Left ventricle myocardium inferior (tissue), 1 donor: ENCODE results near the gene HES1. TPM values are rescaled to one million over a fixed set of nuclear protein-coding genes. Genes with fewer than 3 reads are reported as not detected.

ENCODE experiments used
- DNase-seq: peaks from one replicate; pipeline ENCODE4 v3.0.0-alpha.2; 2020
- H3K27ac ChIP-seq: fragments of 200-600 bp; replicated peaks from 2 replicates; pipeline ENCODE4 v1.8.0; 2021
- H3K27me3 ChIP-seq: fragments of 200-600 bp; 2 replicates; pipeline ENCODE4 v1.8.0; 2021; ENCODE audit warnings: low read depth
- H3K36me3 ChIP-seq: fragments of 200-600 bp; 2 replicates; pipeline ENCODE4 v1.8.0; 2021
- H3K4me1 ChIP-seq: fragments of 200-600 bp; 2 replicates; pipeline ENCODE4 v1.8.0; 2021
- H3K4me3 ChIP-seq: fragments of 200-600 bp; 2 replicates; pipeline ENCODE4 v1.8.0; 2021; ENCODE audit warnings: mild to moderate bottlenecking, moderate library complexity
- H3K9me3 ChIP-seq: fragments of 200-600 bp; replicated peaks from 2 replicates; pipeline ENCODE4 v1.8.0; 2021
- CTCF ChIP-seq: fragments of 200-600 bp; IDR thresholded peaks from 2 replicates; pipeline ENCODE4 v1.8.0; 2021; ENCODE audit warnings: antibody characterized with exemption, mild to moderate bottlenecking, borderline replicate concordance
- intact Hi-C: fragments of 100-400 bp; cut with micrococcal nuclease; formaldehyde crosslinking; loops from one replicate; pipeline ENCODE4 v1.11.0; 2022
- total RNA-seq: library from RNA; stranded (reverse); fragmentation: NEBNext Ultra II Directional; extraction: Animal tissue kit (Norgen Biotek cat#: 25700); gene quantifications from one replicate; pipeline ENCODE4 v1.2.1, GENCODE V29; 2021
- donor health status: DM: no; HTN: yes; CAD: no; lungs with severe emphysema.

HES1 gene
- total RNA-seq, 1 donor from 2014 or later: 13.4 TPM

DNA sequence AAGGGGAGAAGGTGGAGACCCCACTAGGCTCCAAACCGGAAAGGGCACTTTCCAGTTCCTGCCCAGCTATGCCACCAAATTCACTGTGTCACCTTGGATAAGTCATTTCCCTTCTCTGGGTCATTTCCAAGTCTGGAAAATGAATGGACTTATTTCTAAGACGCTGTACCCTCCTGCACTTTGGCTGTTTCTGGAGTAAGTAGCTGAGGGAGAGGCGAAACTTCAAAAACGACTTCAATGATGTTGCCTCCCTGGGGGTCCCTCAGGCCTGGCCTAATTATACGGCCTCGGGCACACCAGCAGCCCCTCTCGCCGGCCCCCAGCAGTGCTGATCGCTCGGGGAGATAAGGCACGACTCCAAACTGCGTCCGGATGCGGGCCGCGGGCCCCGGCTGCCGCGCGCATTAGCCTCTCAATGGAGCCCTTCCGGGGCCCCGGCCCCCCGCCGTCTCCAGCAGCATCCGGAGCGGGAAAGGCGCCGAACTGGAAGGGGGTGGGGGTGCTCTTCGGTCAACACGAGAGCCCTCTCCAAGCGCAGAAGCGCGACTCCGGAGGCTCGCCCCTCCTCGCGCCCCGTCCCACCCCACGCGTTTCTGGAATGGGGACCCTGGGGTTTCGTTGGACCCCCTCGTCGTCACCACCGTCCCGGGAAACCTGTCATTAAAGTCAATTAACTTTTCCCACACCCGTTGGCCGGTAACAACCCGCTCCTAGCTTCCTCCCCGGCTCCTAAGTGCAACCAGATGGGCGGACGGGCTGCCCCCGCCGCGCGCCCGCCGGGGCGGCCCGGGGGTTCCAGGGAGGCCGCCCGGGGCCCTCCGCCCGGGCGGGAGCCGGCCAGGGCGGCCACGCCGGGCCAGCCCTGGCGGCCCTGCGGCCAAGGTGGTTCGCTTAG lies 4.8 kb downstream of the HES1 start:
- no peak for TF ChIP-seq CTCF
- H3K36me3 ChIP-seq: no peaks in the 10 kb centered on the region
- H3K9me3 ChIP-seq: no peaks in the 10 kb centered on the region
- peak overlapping the region; percentile 99 for H3K27ac ChIP-seq
- H3K4me3 ChIP-seq: peak overlapping the region; percentile 63
- intact Hi-C loops: loop anchor here (5.0 kb wide), 1 partner anchor 127 kb away; no protein-coding TSS in a partner anchor
- DNase-seq: peak; percentile 68
- peaks cover 78% of the 10 kb centered on the region for H3K4me1 ChIP-seq
- no peaks in the 10 kb centered on the region for H3K27me3 ChIP-seq

DNA sequence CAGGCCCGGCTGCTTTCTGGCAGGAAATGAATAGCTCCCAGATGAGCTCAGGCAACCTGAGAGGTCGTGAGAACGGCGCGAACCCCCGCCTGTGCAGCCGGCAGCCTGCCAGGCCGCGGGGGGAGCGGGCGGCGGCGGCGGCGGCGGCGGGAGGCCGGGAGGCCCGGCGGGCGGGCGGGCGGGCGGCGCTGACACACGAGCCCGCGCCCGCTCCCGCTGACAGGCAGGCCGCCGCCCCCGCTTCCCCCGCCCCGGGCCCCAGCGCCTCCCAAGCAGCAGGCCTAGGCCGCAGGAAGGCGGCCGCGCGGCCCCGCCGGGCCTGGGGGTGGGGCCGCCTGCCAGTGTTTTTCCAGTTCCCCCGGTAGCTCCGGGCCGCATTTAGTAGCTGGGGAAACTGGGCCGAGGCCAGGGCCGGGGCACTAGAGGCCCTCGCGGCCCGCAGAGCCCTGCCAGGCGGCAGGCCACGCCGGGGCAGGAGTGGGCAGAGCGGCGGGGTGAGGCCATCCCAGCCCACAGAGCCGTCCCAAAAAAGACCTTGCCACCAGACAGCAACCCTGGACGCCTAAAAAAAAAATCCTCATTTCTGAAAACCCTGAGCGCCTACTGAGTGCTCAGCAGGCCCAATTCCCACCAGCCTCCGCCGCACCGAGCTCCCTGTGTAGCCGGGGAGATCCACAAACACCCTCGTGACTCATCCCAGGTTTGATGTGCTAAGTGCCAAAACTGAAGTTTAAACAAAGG lies 5.6 kb downstream of the HES1 start:
- intact Hi-C loops: loop anchor here (5.0 kb wide), 1 partner anchor 126 kb away; no protein-coding TSS in a partner anchor

DNA sequence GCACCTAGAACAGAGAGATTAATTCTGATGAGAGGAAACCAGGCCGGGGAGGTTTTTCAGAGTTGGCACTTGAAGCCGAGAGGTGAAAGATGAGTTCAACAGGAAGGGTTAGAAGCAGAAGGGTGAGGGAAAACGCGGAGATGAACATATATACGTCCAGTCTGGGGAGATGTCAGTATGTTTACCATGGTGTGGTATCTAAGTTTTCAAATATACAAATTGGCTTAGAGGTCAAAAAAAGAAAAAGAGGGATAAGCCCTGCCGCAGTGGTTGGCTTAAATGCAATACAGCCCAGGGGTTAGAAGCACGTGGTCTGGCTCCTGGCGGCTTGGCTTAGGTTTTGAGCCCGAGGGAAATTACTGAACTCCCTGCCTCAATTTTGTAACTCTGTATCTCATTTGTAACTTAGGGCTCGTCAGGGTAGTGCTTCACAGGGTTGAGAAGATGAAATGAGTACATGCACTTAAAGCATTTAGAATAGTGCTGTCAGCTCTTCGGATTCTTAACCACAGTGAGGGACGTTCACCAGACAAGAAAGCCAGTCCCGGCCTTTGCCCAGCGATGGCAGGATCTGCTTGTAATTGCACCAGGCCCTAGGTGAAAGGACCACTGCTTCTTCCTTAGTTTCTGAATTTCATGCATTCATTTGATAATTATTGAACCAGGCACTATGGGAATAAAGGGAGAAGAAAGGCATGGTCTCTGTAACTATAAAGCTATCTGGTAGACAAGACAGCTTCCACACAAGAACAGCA lies 6.4 kb downstream of the HES1 start:
- peaks cover 65% of the 10 kb centered on the region for H3K4me1 ChIP-seq
- no peak for TF ChIP-seq CTCF
- peak; percentile 59 for DNase-seq
- H3K27ac ChIP-seq: peak overlapping the region; percentile 99
- no peaks in the 10 kb centered on the region for H3K36me3 ChIP-seq
- no peaks in the 10 kb centered on the region for H3K9me3 ChIP-seq
- intact Hi-C loops: loop anchor here (5.0 kb wide), 1 partner anchor 125 kb away; no protein-coding TSS in a partner anchor
- peak overlapping the region; percentile 63 for H3K4me3 ChIP-seq
- H3K27me3 ChIP-seq: no peaks in the 10 kb centered on the region

More for the DNA sequence above, 5.6 kb downstream of the HES1 start:
- peak overlapping the region; percentile 99 for H3K27ac ChIP-seq
- TF ChIP-seq CTCF: peak; percentile 15
- peak overlapping the region; percentile 63 for H3K4me3 ChIP-seq
- no peaks in the 10 kb centered on the region for H3K9me3 ChIP-seq
- peaks cover 73% of the 10 kb centered on the region for H3K4me1 ChIP-seq
- H3K27me3 ChIP-seq: no peaks in the 10 kb centered on the region
- DNase-seq: peak; percentile 94
- H3K36me3 ChIP-seq: no peaks in the 10 kb centered on the region

GRCh38 chr3:194145702-194146101 lies 9.8 kb downstream of the HES1 start:
- Histone ChIP-seq H3K9me3 (no peaks in the 10 kb centered on the region), H3K4me1 (peaks cover 39% of the 10 kb centered on the region), H3K27me3 (peaks cover 9% of the 10 kb centered on the region), H3K27ac (no peak overlapping the region), H3K36me3 (no peaks in the 10 kb centered on the region), H3K4me3 (no peak overlapping the region)
- TF ChIP-seq CTCF: no peak
- intact Hi-C loops: no loop called here
- no peak for DNase-seq

DNA sequence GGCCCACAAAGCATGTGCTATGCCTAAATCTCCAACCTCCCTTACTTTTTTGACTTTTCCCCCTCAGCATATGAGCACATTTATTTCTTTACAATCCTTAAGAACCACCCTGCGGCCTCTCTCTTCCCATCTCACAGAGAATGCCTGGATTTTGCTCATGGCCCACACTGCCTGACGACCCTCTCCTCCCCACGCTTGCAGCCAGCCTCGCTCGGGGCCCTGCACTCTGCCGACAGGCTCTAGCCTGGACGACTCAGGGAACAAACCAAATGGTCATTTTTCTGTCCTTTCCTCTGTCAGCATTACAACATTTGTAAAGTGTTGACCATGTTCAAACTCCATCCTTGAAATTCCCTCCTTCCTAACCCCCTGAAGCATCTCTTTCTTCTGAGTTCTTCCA lies 11.7 kb downstream of the HES1 start:
- Histone ChIP-seq H3K36me3 (no peaks in the 10 kb centered on the region), H3K27ac (no peak overlapping the region), H3K9me3 (no peaks in the 10 kb centered on the region), H3K27me3 (peaks cover 10% of the 10 kb centered on the region), H3K4me3 (no peak overlapping the region), H3K4me1 (peaks cover 24% of the 10 kb centered on the region)
- DNase-seq: no peak
- intact Hi-C loops: no loop called here
- TF ChIP-seq CTCF: no peak
